Tibial nerve (tissue), 3 donors: ENCODE measurements around the gene TLCD3A.

Experiments
- CTCF ChIP-seq, 5 experiments: fragments of 200-600 bp in 3 of 5; fragments of 450-650 bp in 2 of 5; sonication (generic) in 3 of 5; IDR thresholded peaks; one replicate each; pipeline ENCODE4 v1.5.1; 2016 to 2019; ENCODE audit warnings: antibody characterized with exemption in 5 of 5, mild to moderate bottlenecking in 3 of 5, moderate library complexity in 2 of 5
- POLR2A ChIP-seq, 2 donors: fragments of 450-650 bp; IDR thresholded peaks; one replicate each; pipeline ENCODE4 v1.6.1; 2017; ENCODE audit warnings: antibody characterized with exemption in 2 of 2, mild to moderate bottlenecking in 2 of 2, moderate library complexity in 2 of 2

DNA sequence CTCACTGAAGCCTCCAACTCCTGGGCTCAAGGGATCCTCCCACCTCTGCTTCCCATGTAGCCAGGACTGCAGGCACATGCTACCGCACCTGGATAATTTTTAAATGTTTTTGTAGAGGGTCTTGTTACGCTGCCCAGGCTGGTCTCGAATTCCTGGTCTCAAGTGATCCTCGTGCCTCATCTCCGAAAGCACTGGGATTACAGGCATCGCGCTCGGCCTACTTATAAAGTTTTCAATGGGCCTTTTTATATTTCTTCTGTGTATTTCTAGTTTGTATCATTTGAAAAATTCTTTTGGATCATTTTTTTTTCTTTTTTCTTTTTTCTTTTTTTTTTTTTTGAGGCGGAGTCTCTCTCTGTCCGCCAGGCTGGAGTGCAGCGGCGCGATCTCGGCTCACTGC is 7.3 kb upstream of the TLCD3A start:
- TF ChIP-seq CTCF (IDR thresholded peaks at IDR 0.05) (no peak), POLR2A (IDR thresholded peaks at IDR 0.05) (no peak)
